ENCODE data around the gene FOXD2.

The FOXD2 gene

GRCh38 chr1:47469390-47469759 lies 31.5 kb downstream of the FOXD2 start:
- no peak for DNase-seq

GRCh38 chr1:47469910-47470309 lies 32.1 kb downstream of the FOXD2 start:
- no peak for DNase-seq

GRCh38 chr1:47471163-47471562 lies 33.3 kb downstream of the FOXD2 start:
- no peak for DNase-seq

- no peak for DNase-seq
Observed at GRCh38 chr1:47474278-47475193, 36.7 kb downstream of the FOXD2 start.

GRCh38 chr1:47477595-47478080 lies 39.8 kb downstream of the FOXD2 start:
- no peak for DNase-seq

GRCh38 chr1:47478090-47478489 lies 40.2 kb downstream of the FOXD2 start:
- DNase-seq = no peak

- DNase-seq = no peak
Observed at GRCh38 chr1:47479664-47480063, 41.8 kb downstream of the FOXD2 start.

- DNase-seq = no peak
Observed at GRCh38 chr1:47481936-47482335, 44.1 kb downstream of the FOXD2 start.

GRCh38 chr1:47482786-47483185 lies 44.9 kb downstream of the FOXD2 start:
- no peak for DNase-seq

GRCh38 chr1:47483651-47484050 lies 45.8 kb downstream of the FOXD2 start:
- no peak for DNase-seq

- DNase-seq = no peak
Observed at GRCh38 chr1:47485817-47486216, 48.0 kb downstream of the FOXD2 start.

GRCh38 chr1:47487332-47487731 lies 49.5 kb downstream of the FOXD2 start:
- DNase-seq = no peak

- no peak for DNase-seq
Observed at GRCh38 chr1:47487850-47488450, 50.1 kb downstream of the FOXD2 start.

Measured in eye (tissue), 1 donor.